ENCODE data around the gene FMNL2.

The FMNL2 gene

DNA sequence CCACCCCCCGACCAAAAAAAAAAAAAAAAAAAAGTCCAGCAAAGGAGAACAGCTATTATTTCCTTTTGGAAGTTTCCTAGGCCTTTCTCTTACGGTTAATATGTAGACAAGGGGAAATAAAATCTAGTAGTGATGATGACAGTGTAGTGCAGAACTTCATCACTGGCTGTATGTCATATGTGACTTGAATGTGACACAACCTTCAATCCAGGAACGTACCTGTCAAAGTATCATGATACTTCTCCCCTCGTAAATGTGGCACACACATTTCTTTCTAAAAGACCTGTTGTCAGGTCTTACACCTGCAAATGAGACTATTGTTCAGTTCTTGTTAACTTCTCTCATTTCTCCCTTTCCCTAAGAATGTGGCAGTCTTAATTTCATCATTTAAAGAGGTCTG is 208.7 kb downstream of the FMNL2 start:
- POLR2A ChIA-PET: interaction anchor here (0.6 kb wide), 1 partner anchor 15 kb away, joined by 3 read pairs; no protein-coding TSS in a partner anchor

DNA sequence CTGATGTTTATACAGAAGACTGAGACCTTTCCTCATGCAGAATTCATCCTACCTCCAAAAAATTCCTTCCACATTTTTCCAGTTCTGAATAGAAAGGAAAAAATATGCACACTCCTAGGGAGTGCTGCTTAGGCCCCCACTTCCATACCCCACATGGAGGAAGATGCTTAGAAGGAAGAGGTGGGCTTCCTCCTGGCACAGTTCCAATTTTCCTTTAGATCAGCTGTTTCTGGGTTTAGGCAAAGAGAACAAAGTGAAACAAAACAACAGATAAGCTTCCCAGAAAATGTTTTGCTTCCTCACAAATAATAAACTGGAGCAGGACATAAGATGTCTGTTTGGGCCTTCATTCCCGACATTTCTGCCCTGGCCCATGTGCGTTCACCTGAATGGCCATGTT is 209.7 kb downstream of the FMNL2 start:
- ChIA-PET POLR2A (no interaction called here), CTCF (no interaction called here)
- Histone ChIP-seq H3K4me3 (ENCODE audit: low read depth, low read length) (no peak overlapping the region), H3K4me1 (ENCODE audit: control insufficient read depth, insufficient read depth, low read length) (no peaks in the 10 kb centered on the region), H3K27ac (ENCODE audit: extremely low read depth, low read depth, low read length) (no peak overlapping the region), H3K9me3 (ENCODE audit: control insufficient read depth, insufficient read depth, low read depth, low read length) (no peaks in the 10 kb centered on the region), H3K36me3 (ENCODE audit: control insufficient read depth in 2 of 2, insufficient read depth in 1 of 2, low read length in 2 of 2) (no peaks in the 10 kb centered on the region)
- TF ChIP-seq ZNF335 (tag by site-specific recombination; conservative IDR thresholded peaks at IDR 0.05) (no peak), ZNF239 (tag by site-specific recombination; IDR thresholded peaks at IDR 0.05) (no peak), ZNF48 (tag by site-specific recombination; IDR thresholded peaks at IDR 0.05) (no peak), GLI2 (tag by site-specific recombination; IDR thresholded peaks at IDR 0.05; ENCODE audit: borderline replicate concordance, low read depth) (no peak), ZNF138 (tag by site-specific recombination; IDR thresholded peaks at IDR 0.05; ENCODE audit: borderline replicate concordance) (no peak), ZBTB7A (tag by site-specific recombination; IDR thresholded peaks at IDR 0.05; ENCODE audit: low read depth) (no peak), ZNF211 (tag by site-specific recombination; IDR thresholded peaks at IDR 0.05; ENCODE audit: low read depth) (no peak), GLIS1 (tag by site-specific recombination; IDR thresholded peaks at IDR 0.05) (no peak), ZNF146 (tag by site-specific recombination; IDR thresholded peaks at IDR 0.05) (no peak), HOXA7 (CRISPR knock-in tag; IDR thresholded peaks at IDR 0.05; ENCODE audit: borderline replicate concordance) (no peak), ZNF112 (tag by site-specific recombination; IDR thresholded peaks at IDR 0.05) (no peak), ZNF514 (tag by site-specific recombination; IDR thresholded peaks at IDR 0.05) (no peak), ZNF274 (IDR thresholded peaks at IDR 0.05; ENCODE audit: low read length) (no peak), ZNF274 (tag by site-specific recombination; IDR thresholded peaks at IDR 0.05; ENCODE audit: borderline replicate concordance) (no peak), ZNF10 (tag by site-specific recombination; IDR thresholded peaks at IDR 0.05) (no peak)
- TF ChIP-seq, protein P1, sequence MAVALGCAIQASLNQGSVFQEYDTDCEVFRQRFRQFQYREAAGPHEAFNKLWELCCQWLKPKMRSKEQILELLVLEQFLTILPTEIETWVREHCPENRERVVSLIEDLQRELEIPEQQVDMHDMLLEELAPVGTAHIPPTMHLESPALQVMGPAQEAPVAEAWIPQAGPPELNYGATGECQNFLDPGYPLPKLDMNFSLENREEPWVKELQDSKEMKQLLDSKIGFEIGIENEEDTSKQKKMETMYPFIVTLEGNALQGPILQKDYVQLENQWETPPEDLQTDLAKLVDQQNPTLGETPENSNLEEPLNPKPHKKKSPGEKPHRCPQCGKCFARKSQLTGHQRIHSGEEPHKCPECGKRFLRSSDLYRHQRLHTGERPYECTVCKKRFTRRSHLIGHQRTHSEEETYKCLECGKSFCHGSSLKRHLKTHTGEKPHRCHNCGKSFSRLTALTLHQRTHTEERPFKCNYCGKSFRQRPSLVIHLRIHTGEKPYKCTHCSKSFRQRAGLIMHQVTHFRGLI (tag by site-specific recombination; IDR thresholded peaks at IDR 0.05): no peak
- TF ChIP-seq, protein P2, sequence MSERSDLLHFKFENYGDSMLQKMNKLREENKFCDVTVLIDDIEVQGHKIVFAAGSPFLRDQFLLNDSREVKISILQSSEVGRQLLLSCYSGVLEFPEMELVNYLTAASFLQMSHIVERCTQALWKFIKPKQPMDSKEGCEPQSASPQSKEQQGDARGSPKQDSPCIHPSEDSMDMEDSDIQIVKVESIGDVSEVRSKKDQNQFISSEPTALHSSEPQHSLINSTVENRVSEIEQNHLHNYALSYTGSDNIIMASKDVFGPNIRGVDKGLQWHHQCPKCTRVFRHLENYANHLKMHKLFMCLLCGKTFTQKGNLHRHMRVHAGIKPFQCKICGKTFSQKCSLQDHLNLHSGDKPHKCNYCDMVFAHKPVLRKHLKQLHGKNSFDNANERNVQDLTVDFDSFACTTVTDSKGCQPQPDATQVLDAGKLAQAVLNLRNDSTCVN (tag by site-specific recombination; optimal IDR thresholded peaks at IDR 0.05): no peak
- TF ChIP-seq, protein P3, sequence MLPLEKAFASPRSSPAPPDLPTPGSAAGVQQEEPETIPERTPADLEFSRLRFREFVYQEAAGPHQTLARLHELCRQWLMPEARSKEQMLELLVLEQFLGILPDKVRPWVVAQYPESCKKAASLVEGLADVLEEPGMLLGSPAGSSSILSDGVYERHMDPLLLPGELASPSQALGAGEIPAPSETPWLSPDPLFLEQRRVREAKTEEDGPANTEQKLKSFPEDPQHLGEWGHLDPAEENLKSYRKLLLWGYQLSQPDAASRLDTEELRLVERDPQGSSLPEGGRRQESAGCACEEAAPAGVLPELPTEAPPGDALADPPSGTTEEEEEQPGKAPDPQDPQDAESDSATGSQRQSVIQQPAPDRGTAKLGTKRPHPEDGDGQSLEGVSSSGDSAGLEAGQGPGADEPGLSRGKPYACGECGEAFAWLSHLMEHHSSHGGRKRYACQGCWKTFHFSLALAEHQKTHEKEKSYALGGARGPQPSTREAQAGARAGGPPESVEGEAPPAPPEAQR (tag by site-specific recombination; IDR thresholded peaks at IDR 0.05): no peak

More for the DNA sequence above, 208.7 kb downstream of the FMNL2 start:
- H3K4me3 ChIP-seq (ENCODE audit: low read depth, low read length): no peak overlapping the region
- no peaks in the 10 kb centered on the region for H3K36me3 ChIP-seq (ENCODE audit: control insufficient read depth in 2 of 2, insufficient read depth in 1 of 2, low read length in 2 of 2)
- TF ChIP-seq ZIC2 (tag by site-specific recombination; IDR thresholded peaks at IDR 0.05): no peak
- TF ChIP-seq, protein P4, sequence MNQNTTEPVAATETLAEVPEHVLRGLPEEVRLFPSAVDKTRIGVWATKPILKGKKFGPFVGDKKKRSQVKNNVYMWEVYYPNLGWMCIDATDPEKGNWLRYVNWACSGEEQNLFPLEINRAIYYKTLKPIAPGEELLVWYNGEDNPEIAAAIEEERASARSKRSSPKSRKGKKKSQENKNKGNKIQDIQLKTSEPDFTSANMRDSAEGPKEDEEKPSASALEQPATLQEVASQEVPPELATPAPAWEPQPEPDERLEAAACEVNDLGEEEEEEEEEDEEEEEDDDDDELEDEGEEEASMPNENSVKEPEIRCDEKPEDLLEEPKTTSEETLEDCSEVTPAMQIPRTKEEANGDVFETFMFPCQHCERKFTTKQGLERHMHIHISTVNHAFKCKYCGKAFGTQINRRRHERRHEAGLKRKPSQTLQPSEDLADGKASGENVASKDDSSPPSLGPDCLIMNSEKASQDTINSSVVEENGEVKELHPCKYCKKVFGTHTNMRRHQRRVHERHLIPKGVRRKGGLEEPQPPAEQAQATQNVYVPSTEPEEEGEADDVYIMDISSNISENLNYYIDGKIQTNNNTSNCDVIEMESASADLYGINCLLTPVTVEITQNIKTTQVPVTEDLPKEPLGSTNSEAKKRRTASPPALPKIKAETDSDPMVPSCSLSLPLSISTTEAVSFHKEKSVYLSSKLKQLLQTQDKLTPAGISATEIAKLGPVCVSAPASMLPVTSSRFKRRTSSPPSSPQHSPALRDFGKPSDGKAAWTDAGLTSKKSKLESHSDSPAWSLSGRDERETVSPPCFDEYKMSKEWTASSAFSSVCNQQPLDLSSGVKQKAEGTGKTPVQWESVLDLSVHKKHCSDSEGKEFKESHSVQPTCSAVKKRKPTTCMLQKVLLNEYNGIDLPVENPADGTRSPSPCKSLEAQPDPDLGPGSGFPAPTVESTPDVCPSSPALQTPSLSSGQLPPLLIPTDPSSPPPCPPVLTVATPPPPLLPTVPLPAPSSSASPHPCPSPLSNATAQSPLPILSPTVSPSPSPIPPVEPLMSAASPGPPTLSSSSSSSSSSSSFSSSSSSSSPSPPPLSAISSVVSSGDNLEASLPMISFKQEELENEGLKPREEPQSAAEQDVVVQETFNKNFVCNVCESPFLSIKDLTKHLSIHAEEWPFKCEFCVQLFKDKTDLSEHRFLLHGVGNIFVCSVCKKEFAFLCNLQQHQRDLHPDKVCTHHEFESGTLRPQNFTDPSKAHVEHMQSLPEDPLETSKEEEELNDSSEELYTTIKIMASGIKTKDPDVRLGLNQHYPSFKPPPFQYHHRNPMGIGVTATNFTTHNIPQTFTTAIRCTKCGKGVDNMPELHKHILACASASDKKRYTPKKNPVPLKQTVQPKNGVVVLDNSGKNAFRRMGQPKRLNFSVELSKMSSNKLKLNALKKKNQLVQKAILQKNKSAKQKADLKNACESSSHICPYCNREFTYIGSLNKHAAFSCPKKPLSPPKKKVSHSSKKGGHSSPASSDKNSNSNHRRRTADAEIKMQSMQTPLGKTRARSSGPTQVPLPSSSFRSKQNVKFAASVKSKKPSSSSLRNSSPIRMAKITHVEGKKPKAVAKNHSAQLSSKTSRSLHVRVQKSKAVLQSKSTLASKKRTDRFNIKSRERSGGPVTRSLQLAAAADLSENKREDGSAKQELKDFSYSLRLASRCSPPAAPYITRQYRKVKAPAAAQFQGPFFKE (tag by site-specific recombination; IDR thresholded peaks at IDR 0.05; ENCODE audit: borderline replicate concordance): no peak
- no peak for TF ChIP-seq ZNF223 (tag by site-specific recombination; IDR thresholded peaks at IDR 0.05)
- no peak for TF ChIP-seq ZNF560 (tag by site-specific recombination; IDR thresholded peaks at IDR 0.05; ENCODE audit: borderline replicate concordance)
- no peak for TF ChIP-seq ZNF341 (tag by site-specific recombination; IDR thresholded peaks at IDR 0.05; ENCODE audit: low read depth)
- no peak for TF ChIP-seq MYNN (tag by site-specific recombination; IDR thresholded peaks at IDR 0.05; ENCODE audit: borderline replicate concordance)
- TF ChIP-seq ZFP41 (tag by site-specific recombination; IDR thresholded peaks at IDR 0.05; ENCODE audit: borderline replicate concordance): no peak
- no peak for TF ChIP-seq RBAK (tag by site-specific recombination; IDR thresholded peaks at IDR 0.05)
- no peak for TF ChIP-seq ZNF785 (tag by site-specific recombination; IDR thresholded peaks at IDR 0.05)
- no peak for TF ChIP-seq ZNF548 (tag by site-specific recombination; IDR thresholded peaks at IDR 0.05)
- TF ChIP-seq PRDM1 (tag by site-specific recombination; IDR thresholded peaks at IDR 0.05): no peak
- TF ChIP-seq SETDB1 (IDR thresholded peaks at IDR 0.05; ENCODE audit: insufficient read length, low read length): no peak
- no peak for TF ChIP-seq ZNF561 (tag by site-specific recombination; IDR thresholded peaks at IDR 0.05; ENCODE audit: borderline replicate concordance)
- no peak for TF ChIP-seq ZNF626 (tag by site-specific recombination; IDR thresholded peaks at IDR 0.05)
- no peak for TF ChIP-seq ZNF138 (tag by site-specific recombination; IDR thresholded peaks at IDR 0.05; ENCODE audit: borderline replicate concordance)
- CTCF ChIA-PET: no interaction called here
- H3K27ac ChIP-seq (ENCODE audit: extremely low read depth, low read depth, low read length): no peak overlapping the region
- no peaks in the 10 kb centered on the region for H3K4me1 ChIP-seq (ENCODE audit: control insufficient read depth, insufficient read depth, low read length)
- no peaks in the 10 kb centered on the region for H3K9me3 ChIP-seq (ENCODE audit: control insufficient read depth, insufficient read depth, low read depth, low read length)

Measured in HEK293 (cell line).